SIG-M5 treated with dmso at 0.1 percent for 504 hours (cell line): Measurements from ENCODE around the gene CD82.
"Not testable (repeated sequence)": the region's sequence is repeated elsewhere in the genome, so short reads cannot be mapped to it uniquely, and the experiment has no call there.

ENCODE experiments used
- DNase-seq: peaks from one replicate; lab custom pipeline; 2025; ENCODE audit not compliant: unreplicated experiment; lab: John Stamatoyannopoulos, UW

CD82 gene

DNA sequence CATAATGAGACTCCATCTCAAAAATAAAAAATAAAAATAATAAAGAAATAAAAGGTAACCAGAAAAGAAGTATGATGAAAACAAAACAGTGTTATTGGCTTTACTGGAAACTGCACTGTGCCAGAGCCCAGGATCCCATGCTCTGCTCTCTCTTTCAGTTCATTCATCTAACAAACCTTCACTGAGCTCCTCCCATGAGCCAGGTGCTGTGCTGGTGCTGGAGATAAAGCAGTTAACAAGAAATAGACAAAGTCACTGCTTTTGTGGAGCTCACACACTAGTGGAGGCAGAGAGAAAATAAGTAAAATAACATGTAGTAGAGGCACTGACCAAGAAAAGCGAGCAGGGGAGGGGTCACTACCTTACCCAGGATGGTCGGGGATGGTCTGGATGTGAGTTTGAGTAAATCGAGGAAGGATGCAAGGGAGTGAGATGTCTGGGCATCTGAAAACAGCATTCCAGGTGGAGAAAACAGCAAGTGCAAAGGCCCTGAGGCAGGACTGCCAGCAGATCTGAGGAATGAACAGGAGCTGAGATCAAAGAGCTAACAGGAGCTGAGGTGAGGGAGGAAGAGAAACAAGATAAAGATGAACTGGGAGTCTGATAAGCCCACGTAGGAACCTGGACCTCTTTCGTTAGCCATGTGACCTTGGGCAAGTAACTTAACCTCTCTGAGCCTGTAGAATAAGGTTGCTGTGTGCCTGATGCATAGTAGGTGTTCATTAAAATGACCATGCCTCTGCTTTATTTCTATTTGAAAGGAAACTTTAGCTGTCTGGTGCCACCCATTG lies 31.3 kb upstream of the CD82 start:
- no peak for DNase-seq

DNA sequence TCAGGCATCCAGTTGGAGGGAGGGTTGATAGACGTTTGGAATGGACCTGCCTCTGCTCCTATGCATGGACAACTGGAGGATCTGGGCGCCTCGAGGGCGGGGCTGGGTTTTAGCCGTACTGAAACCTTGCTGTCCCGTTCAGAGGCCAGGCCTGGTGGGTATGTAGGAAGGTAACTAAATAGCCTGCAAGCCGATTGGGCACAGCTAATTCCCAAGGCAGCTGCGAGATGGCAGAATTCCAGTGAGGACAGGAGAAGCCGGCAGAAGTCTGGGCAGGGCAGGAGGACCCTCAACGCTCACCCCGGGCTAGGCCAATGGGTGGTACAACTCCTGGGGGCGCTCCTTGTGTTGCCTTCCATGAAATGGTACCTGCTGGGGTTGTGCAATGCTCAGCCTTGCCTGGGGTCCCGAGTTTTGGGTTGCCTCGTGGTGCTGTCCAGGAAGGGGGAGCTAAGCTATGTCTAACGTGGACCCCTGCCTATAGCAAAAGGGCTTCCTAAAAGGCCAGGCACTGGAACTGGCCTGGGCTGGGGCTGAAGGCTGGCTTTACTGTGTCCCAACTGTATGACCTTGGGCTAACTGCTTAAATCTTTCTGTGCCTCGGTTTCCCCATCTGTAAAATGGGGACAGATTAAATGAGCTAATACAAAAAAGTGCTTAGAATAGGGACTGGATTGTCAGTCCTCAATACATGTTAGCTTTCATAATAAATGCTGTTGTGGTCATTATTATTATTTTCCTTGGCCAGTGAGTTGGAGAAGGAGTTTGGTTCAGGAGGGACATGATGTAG lies 30.1 kb upstream of the CD82 start:
- DNase-seq = no peak

DNA sequence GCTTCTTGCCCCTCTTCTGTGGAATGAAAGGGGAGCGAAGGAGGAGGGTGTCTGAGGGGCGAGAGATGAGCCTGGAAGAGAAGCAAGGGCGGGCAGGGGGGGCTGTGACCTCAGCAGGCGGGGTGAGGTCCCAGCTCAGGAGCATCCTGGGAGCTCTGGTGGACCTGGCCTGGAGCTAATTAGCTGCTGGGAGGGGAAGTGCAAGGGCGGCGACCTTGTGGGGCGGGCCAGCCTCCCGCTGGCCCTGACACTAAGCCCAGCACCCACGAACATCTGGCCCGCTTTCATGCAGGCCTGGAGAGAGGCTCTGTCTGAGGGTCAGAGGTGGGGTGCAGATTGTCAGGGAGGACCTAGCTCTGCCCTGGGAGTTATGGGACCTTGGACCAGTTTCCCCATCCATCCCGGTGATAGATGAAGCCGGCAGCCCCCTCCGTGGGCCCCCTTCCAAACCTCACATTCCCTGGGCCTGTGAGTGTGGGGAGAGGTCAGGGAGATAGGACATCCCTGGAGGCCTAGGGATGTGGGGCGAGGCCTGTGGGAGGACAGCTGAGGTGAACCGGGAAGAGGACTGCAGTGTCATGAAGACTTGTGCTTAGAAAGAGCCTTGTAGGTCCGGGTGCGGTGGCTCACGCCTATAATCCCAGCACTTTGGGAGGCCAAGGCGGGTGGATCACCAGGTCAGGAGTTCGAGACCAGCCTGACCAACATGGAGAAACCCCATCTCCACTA lies 28.5 kb upstream of the CD82 start:
- DNase-seq = no peak

GRCh38 chr11:44537679-44538078 lies 27.8 kb upstream of the CD82 start:
- no peak for DNase-seq

- DNase-seq = peak; percentile 57
These were observed 26.9 kb upstream of the CD82 start for GRCh38 chr11:44538375-44539054.

- DNase-seq = no peak
These were observed 25.5 kb upstream of the CD82 start for GRCh38 chr11:44539971-44540370.

DNA sequence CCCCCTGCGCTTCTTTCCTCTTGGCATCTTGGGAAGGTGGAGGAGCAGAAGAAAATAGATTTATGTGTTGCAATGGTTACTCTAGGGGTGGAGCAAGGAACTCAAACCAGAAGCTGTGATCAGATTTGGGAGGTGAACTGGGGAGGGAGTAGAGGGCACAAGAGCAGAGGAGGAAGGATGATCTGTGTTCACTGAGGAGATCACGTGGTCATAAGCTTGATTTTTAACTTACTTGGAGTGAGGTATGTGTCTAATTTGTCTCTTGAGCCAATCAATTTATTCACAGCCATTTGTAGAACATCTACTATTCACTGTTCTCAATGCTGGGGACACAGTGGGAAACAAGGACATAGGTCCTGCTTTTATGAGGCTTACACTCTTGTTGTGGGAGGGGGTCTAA lies 24.8 kb upstream of the CD82 start:
- DNase-seq = no peak

- DNase-seq = no peak
These were observed 23.1 kb upstream of the CD82 start for GRCh38 chr11:44542372-44542771.

DNA sequence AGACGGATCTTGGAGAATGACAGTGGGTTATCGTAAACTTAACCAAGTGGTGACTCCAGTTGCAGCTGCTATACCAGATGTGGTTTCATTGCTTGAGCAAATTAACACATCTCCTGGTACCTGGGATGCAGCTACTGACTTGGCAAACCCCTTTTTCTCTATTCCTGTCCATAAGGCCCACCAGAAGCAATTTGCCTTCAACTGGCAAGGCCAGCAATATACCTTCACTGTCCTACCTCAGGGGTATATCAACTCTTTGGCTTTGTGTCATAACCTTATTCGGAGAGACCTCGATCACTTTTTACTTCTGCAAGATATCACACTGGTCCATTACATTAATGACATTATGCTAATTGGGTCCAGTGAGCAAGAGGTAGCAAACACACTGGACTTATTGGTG lies 18.5 kb upstream of the CD82 start:
- DNase-seq = not testable (repeated sequence)

GRCh38 chr11:44547534-44547933 lies 17.9 kb upstream of the CD82 start:
- not testable (repeated sequence) for DNase-seq

DNA sequence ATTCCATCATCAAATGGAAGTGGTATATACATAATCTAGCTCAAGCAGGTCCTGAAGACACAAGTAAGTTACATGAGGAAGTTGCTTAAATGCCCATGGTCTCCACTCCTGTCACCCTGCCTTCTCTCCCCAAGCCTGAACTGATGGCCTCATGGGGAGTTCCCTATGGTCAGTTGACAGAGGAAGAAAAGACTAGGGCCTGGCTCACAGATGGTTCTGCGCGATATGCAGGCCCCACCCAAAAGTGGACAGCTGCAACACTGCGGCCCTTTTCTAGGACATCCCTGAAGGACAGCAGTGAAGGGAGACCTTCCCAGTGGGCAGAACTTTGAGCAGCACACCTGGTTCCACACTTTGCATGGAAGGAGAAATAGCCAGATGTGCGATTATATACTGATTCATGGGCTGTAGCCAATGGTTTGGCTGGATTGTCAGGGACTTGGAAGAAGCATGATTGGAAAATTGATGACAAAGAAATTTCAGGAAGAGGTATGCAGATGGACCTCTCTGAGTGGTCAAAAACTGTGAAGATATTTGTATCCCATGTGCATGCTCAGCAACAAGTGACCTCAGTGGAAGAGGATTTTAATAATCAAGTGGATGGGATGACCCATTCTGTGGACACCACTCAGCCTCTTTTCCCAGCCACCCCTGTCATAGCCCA lies 17.3 kb upstream of the CD82 start:
- DNase-seq = no peak

DNA sequence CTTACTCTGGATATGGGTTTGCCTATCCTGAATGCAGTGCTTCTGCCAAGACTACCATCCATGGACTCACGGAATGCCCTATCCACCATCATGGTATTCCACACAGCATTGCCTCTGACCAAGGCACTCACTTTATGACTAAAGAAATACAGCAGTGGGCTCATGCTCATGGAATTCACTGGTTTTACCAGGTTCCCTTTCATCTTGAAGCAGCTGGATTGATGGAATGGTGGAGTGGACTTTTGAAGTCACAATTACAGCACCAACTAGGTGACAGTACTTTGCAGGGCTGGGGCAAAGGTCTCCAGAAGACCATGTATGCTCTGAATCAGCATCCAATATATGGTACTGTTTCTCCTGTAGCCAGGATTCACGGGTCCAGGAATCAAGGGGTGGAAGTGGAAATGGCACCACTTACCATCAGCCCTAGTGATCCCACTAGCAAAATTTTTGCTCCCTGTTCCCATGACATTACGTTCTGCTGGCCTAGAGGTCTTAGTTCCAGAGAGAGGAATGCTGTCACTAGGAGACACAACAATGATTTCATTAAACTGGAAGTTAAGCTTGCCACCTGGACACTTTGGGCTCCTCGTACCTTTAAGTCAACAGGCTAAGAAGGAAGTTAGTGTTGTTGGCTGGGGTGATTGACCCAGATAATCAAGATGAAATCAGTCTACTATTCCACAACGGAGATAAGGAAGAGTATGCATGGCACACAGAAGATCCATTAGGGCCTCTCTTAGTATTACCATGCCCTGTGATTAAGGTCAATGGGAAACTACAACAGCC lies 16.3 kb upstream of the CD82 start:
- DNase-seq = not testable (repeated sequence)

GRCh38 chr11:44550123-44550522 lies 15.3 kb upstream of the CD82 start:
- DNase-seq = no peak

DNA sequence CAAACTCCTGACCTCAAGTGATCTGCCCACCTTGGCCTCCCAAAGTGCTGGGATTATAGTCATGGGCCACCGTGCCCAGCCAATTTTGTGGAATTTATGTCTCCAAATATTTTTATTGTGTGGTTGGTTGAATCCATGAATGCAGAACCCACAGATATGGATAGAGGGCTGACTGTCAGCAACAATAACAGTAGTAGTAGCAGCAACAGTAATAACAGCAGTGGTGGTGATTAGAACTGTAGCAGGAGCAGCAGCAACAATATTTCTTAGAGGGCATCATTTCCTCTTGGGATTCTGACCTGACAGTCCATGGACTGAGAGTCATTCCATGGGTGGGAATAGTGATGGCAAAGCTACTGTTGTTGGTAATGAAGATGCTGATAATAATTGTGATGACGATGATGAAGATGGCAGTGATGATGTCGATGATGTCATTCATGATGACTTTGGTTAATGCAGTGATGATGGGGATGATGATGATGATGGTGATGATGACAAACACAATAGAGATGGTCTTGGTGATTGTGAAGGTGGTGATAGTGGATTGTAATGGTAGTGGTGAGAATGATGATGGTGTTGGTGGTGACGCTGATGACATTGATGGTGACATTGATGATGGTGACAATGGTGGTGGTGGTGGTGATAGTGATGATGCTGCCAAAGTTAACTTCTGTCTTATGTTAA lies 13.9 kb upstream of the CD82 start:
- DNase-seq = no peak

GRCh38 chr11:44555031-44555800 lies 10.2 kb upstream of the CD82 start:
- no peak for DNase-seq

DNA sequence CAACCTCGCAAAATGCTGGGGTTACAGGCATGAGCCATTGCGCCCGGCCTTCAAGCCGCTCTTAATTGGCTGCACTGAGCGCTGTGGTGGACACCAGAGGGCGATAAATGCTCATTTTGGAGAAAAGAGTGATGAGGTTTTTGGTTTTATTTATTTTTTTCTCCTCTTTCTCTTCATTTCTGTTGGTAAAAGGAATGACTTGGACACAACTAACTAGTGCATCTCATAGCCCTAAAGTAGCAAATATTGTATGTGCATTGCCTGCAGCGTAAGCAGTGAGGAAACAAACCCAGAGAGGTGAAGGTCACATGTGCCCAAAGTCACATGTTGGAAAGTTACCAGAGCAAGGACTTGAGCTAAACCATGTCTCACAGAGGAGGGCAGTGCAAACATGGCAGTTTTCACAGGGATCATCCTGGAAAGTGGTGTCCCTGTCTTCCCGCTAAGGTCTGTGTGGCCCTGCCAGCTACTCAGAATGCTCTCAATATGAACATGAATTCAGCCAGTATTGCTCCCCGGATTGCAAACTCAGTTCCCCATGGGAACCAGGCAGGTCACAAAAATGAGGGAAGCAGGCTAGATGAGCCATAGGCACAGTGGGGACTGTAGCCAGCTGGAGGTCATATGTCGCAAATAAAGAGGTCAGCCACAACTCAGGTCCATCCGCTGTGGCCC lies 8.6 kb upstream of the CD82 start:
- no peak for DNase-seq

DNA sequence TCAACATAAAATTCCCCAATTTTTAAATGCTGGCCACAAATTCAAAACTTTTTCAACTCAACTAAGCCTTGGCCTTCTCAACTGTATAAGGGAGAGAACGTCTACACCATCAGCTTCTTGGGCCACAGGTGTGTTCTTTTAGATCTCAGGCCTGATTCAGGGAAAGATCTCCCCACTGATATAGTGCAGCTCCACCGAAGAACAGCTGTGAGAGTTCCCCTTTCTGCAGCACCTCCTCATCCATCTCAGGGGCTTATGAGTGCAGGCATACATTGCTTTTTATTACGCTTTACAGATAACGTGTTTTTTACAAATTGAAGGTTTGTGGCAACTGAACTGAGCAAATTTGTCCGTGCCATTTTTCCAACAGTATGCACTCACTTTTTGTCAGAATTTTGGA lies 8.0 kb upstream of the CD82 start:
- DNase-seq = no peak
